Measurements from ENCODE around the gene GRIK3.

The GRIK3 gene

DNA sequence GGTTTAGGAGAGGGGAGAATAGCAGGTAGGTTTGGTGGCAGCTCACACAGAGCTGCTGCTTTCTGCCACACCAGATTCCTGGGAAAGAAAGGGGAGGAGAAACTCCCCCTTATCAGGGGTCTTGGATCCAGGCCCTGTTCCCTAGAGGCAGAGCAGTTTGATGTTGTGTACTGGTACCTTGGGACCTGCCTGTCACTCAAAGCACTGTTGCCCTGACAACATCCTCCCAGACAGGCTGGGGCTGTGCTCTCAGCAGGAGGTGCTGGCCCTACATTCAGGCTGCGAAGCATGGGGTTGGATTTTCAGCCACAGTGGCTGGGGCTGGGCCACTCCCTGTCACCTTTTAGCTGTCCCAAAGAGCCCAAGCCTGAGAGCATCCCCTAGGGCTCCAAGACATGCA, 188.0 kb downstream of the GRIK3 start:
- no peak for DNase-seq

- DNase-seq: no peak
Observed at GRCh38 chr1:36845802-36846201, 188.5 kb downstream of the GRIK3 start.

DNA sequence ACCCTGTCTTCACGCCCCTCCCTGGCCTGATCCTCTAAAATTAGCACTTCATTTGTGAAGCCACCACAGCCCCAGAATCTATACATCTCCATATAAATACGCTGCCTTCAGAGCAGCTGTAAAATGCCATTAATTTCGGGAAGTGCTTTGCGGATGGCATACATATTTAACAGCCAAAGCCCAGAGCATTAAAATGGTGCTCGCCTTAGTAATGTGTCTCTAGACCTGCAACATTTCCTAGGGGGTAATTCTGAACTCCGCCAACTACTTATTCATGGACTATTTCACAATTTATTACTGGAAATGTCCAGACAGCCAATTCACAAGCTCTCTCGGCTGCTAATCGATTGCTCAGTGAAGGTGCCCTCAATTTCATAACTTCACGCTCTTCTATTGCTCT, 189.4 kb downstream of the GRIK3 start:
- no peak for DNase-seq

DNA sequence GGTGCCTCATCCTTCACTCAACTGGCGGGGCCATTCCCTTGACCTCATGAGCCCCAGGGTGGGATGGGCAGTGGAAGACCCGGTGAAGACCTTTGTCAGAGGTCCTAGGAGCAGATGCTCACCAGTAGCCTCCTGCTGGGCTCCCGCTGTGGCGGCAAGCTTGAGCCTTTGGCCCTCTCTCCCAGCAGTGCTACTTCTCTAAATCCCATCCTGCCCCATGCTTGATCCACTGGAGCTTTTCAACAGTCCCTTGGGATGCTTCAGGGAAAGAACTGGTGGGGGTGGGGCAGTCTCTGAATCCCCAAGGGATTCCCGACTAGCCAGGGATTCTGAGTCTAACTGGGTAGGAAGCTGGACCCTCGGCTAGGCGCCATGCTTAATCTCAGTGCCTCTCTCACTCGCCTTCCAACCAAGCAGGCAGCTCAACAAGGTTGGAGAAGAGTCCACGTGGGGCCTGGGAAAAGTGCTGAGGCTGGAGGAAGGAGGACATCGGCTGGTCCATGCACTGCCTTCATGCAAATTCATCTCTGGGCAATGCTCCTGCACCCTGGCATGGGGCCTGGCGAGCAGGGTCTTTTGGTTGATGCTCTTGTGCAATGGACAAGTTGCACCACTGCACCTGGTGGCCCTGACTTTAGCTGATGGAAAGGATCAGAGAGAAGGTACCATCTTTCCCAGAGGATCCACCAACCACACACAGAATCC, 190.3 kb downstream of the GRIK3 start:
- no peak for DNase-seq

GRCh38 chr1:36843027-36843426, 191.3 kb downstream of the GRIK3 start:
- no peak for DNase-seq

DNA sequence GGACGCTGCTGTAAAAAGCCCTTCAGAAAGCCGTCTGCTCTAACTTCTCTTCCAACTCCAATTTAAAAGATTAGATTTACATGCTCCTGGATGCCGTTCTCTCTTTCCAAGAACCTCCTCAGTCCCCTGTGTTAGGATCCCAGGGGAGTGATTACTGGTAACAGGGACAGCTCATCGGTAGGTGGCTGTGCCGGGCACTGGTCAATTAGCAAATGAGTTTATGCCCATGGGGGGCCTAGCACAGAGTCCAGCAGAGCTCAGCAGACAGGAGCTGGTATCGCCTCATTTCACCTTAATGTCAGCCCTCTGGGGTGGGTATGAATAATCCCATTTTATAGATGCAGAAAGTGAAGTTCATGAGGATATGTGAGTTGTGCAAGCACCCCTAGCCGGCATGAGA, 191.9 kb downstream of the GRIK3 start:
- no peak for DNase-seq

- DNase-seq: no peak
Observed at GRCh38 chr1:36839485-36839884, 194.8 kb downstream of the GRIK3 start.

- no peak for DNase-seq
Observed at GRCh38 chr1:36838888-36839287, 195.4 kb downstream of the GRIK3 start.

- DNase-seq: no peak
Observed at GRCh38 chr1:36836916-36837315, 197.4 kb downstream of the GRIK3 start.

DNA sequence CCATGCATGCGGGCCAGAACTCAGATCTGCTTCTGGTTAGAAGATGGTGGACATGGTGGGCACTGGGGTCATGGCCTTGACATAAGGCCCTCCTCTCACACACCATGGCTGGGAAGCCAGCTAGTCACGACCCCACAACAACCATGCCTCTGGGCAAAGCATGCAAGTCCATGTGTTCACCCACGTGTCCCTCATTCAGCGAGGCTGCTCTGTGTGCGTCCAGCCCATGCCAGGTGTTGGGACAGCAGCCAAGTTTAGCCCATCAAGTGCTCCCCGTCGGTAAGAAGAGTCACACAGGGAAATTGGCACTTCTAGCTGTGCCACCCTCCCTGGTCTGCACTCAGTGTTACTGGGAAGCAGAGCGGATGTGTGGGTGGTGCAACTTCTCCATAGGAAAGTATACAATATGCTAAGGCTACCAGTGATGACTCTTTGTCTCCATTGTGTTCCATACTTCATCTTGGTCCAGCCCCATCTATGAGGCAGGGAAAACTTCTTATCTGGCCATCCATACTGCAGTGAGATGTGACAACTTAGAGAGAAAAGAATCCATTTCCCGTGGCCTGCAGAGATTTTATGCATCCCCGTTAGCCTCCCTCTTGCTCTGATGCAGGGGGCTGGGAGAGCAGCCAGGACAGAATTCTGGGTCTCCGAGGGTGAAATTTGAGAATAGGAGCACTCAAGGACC, 198.0 kb downstream of the GRIK3 start:
- DNase-seq: peak; percentile 97

DNA sequence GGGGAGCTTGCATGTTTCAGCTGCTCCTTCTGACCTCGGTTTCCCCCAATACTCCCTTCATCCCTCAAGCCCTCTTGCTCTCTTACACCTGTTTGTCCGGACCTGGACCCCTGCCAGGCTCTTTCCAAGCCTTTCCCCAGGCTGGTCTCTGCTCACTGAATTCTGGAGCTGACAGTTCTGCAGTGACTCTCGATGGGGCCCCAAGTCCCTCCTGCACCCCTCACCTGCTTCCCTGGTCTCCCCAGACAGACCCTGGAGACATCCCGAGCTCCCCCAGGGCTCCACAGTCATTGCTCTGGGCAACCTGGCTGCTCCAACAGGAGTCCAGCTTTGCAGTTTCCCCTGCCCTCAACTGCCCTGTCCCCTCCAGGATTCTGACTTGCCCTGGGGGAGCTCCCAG, 198.6 kb downstream of the GRIK3 start:
- DNase-seq: no peak

GRCh38 chr1:36835017-36835695, 199.2 kb downstream of the GRIK3 start:
- no peak for DNase-seq

DNA sequence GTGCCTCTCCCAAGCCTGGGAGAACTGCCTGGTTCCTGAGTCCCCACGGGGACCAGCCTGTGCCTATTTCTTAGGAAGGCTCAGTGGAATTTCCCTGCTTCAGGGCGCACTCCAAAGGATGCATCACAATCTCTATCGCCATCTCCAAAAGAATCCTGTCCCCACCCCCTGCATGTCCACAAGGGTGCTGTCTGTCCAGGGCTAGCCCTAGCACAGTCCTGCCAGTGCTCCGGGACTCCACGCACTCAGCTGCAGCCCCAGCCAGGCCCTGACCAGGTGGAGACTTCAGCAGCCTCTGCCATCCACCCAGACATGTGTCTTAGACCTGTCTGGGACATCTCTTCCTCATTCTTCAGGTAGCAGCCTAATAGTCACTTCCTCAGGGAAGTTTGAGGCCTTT, 199.7 kb downstream of the GRIK3 start:
- no peak for DNase-seq

- DNase-seq: peak; percentile 89
Observed at GRCh38 chr1:36831186-36831810, 203.0 kb downstream of the GRIK3 start.

DNA sequence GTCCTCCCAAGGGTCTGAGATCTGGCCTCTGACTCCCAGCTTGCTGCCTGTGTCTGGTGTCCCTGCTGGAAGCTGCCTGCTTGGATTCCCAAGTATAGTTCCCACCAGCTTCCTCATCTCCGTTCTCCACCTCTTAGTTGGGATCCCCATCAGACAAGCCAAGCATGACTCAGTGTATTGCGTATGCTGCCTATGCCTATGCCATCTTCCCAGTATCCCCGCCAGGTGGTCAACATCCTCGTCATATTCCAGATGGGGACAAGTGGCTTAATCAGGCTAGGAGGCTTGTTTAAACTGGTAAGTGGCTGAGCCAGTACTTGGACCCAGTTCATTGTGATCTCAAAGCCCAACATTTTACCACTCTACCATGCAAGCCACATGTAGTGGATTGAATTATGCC, 204.4 kb downstream of the GRIK3 start:
- DNase-seq: no peak

DNA sequence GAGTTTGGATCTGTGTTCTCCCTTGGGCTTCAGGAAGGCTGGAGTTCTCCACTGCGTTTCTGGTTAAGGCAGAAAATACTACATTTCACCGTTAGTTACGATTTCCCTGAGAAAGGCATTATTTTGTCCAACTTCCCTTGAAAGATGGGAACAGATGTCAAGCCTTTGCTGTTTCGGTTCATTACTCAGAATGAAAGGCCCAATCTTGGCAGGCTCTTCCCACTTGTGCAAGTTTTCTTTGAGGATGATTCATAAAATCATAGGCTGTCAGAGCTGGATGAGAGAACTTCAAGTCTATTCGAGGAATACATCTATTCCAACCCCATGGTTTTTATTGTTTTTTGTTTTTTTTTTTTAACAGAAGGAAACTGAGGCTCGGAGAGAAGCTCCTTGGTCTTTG, 205.2 kb downstream of the GRIK3 start:
- DNase-seq: no peak

GRCh38 chr1:36825226-36825625, 209.1 kb downstream of the GRIK3 start:
- no peak for DNase-seq

DNA sequence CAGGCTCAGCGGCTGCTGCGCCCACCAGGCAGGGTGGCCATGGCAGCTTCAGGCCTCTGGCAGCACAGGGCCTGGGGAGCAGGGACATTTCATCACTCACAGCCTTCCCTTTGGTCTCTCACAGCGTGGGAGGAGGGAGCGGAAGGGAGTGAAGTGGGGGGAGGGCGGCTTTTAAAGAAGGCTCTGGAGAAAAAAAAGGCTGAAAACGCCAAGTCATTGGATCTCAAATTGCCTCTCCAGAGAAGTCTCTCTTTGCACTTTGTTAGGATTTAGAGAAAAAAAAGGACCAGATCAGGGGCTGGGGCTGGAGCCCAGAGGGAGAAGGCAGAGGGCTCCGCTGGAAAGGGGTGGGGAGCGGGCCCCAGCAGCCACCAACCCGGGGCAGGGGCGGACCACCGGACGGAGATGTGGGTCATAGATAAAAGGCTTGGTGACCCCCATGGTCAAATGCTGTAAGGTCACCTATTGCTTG, 209.9 kb downstream of the GRIK3 start:
- no peak for DNase-seq

DNA sequence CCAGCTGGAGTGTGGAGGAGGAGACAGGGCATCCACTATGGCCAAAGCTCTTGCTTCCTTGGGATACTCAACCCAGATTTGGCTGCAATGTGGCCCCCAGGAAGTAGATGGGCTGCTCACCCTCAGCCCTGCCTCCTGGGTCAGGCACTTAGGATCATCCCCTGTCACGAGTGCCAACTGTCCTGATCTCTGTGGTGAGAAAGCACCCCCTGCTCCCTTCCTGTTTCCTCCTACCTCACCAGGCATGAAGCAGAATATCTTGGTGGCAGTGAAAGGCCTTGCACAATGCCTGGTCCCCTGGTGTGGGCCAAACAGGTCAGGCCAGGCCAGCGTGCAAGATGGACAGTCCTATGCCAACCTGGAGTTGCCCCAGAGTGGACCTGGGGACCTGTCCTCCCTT, 211.7 kb downstream of the GRIK3 start:
- no peak for DNase-seq

GRCh38 chr1:36821386-36821785, 212.9 kb downstream of the GRIK3 start:
- DNase-seq: no peak

DNA sequence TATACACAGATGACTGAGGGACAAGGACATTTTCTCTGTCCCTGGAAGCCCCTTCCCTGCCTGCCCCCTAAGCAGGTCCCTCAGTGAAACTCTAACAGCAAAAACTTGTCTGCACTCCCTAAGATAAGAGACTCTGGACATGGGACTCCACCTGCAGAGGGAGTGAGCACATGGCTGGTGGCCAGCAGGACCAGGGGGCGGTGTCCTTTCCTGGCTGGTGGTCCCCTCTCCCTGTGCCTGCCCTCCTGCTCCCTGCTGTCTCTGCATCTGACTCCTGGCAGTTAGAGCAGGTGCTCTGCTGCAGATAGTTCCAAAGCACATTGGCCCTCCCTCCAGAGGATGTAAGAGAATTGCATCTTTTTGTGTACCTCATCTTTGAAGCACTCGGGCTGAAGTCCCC, 215.5 kb downstream of the GRIK3 start:
- DNase-seq: no peak

- no peak for DNase-seq
Observed at GRCh38 chr1:36816348-36816747, 218.0 kb downstream of the GRIK3 start.

DNA sequence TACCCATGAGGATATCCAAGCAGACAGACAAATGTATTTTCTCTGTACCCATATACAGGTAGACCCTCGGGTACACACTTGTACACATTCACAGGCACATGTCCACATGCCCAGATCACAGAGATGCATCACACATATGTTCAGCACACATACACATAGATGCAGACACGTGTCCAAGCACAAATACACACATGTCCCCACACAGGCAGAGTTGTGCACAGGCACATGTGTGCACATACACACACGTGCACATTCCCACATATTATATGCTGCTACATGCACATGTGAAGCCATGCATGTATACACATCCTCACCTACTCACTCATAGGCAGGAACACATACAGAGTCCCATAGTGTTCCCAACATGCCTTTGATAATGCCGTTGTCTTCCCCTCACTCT, 219.5 kb downstream of the GRIK3 start:
- no peak for DNase-seq

- DNase-seq: no peak
Observed at GRCh38 chr1:36814083-36814482, 220.2 kb downstream of the GRIK3 start.
